Measurements from ENCODE around the gene ALKBH5. TPM values are rescaled to one million over a fixed set of nuclear protein-coding genes. Genes with fewer than 3 reads are reported as not detected.

The ALKBH5 gene
- total RNA-seq, result 100 to 1,000 TPM in 1 of 2 donors, 10 to 100 TPM in 1; 94.8 to 130 TPM

DNA sequence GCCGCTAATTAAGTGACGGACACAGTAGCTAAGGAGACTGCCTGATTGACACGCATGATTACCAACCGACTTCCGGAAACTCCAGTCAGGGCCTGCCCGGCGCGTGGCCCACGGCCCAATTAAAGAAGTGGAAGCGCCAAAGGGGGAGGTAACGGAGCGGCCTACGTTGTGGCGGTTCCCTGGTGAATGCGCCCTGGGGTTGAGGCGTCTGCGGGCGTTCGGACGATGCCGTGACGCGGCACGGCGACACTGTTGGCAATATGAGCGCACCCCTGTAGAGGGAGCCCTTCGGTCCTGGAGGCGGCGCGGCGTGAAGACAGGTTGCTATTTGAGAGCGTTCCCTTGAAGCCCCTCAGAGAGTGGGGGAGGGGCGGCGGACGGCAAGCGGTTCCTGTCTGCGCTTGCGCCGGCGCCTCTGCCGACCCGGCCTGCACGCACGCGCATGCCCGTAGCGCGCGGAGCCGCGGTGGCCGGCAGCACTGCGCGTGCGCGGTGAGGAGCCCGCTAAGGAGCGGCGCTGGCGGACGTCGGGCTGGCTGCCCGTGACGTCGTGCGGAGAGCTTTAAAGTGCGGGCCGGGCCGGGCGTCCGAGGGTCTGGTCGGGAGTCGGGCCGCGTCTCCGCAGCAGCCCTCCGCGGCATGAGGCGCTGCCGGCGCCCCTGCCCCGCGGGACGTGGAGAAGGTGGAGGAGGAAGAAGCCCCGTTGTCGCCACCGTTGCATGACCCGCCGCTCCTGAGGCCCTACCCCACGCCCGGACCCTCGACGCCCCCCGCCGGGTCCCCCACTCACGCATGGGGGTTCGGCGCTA, at the start of gene ALKBH5:
Gene ALKBH5, plus strand, starts transcription at position 495 of the 809 bp plus-strand sequence. CDS start 416 bp downstream, outside the sequence.
- peaks cover 37% of the 10 kb centered on the region for H3K4me1 ChIP-seq
- DNase-seq, result peak; percentile 99
- H3K9me3 ChIP-seq, result no peaks in the 10 kb centered on the region
- no peaks in the 10 kb centered on the region for H3K36me3 ChIP-seq
- H3K27me3 ChIP-seq, result no peaks in the 10 kb centered on the region
- H3K9ac ChIP-seq (ENCODE audit: low read depth in 2 of 2, low read length in 2 of 2), result peak within 1 kb of the TSS; percentile 86 to 97
- TF ChIP-seq, protein P1, sequence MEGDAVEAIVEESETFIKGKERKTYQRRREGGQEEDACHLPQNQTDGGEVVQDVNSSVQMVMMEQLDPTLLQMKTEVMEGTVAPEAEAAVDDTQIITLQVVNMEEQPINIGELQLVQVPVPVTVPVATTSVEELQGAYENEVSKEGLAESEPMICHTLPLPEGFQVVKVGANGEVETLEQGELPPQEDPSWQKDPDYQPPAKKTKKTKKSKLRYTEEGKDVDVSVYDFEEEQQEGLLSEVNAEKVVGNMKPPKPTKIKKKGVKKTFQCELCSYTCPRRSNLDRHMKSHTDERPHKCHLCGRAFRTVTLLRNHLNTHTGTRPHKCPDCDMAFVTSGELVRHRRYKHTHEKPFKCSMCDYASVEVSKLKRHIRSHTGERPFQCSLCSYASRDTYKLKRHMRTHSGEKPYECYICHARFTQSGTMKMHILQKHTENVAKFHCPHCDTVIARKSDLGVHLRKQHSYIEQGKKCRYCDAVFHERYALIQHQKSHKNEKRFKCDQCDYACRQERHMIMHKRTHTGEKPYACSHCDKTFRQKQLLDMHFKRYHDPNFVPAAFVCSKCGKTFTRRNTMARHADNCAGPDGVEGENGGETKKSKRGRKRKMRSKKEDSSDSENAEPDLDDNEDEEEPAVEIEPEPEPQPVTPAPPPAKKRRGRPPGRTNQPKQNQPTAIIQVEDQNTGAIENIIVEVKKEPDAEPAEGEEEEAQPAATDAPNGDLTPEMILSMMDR (IDR thresholded peaks at IDR 0.05), result peak; percentile 34
- H3K27ac ChIP-seq, result peak within 1 kb of the TSS; percentile 99
- intact Hi-C loops (cut with DNase I), result no loop called here
- peak within 1 kb of the TSS; percentile 91 for H3K4me3 ChIP-seq

DNA sequence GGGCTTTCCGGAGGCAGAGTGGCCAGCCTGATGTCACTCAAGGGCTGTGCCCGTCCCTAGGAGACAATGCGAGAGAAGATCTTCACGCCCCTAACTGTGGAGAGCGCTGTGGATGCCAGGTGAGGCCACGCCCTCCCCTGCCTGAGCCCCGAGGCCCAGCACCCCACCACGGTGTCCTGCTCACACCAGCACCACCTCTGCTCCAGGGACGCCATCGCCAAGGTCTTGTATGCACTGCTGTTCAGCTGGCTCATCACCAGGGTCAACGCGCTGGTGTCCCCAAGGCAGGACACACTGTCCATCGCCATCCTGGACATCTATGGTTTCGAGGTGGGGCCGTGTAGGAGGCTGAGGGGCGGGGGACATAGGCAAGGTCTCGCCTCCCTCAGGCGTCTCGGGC, 47.3 kb upstream of the ALKBH5 start:
- no peaks in the 10 kb centered on the region for H3K27me3 ChIP-seq
- H3K36me3 ChIP-seq, result no peaks in the 10 kb centered on the region
- TF ChIP-seq, protein P1 (IDR thresholded peaks at IDR 0.05), result no peak

DNA sequence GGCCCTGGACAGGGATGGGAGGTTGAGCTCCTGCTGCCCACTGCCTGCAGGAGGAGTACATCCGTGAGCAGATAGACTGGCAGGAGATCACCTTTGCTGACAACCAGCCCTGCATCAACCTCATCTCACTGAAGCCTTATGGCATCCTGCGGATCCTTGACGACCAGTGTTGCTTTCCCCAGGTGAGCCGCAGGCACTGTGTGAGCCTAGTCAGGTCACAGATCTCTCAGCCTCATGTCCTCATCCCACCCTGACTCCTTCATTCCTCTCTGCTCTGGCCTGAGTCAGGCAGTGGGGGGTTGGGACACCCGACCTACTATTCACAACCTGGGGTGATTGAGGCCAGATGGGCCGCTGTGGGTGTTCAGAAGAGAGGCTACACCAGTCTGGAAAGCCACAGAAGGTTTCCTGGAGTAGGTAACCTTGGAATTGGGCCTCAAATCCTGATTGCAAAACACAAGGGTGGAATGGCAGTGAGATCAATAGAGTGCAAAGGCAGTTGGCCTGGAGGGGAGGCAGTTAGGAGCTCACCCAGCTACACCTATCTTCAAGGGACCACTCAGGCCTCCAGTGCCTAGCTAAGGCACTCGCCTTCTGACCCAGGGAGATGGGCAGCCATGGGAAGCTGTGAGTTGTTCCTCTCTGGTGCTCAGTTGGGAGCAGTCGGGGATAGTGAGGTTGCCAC, 45.4 kb upstream of the ALKBH5 start:
- H3K27me3 ChIP-seq, result no peaks in the 10 kb centered on the region
- TF ChIP-seq, protein P1 (IDR thresholded peaks at IDR 0.05), result no peak
- intact Hi-C loops (cut with DNase I), result no loop called here
- H3K4me3 ChIP-seq, result no peak overlapping the region
- no peaks in the 10 kb centered on the region for H3K36me3 ChIP-seq
- no peaks in the 10 kb centered on the region for H3K9me3 ChIP-seq
- no peak overlapping the region for H3K9ac ChIP-seq (ENCODE audit: low read depth in 2 of 2, low read length in 2 of 2)
- no peaks in the 10 kb centered on the region for H3K4me1 ChIP-seq
- DNase-seq, result no peak
- H3K27ac ChIP-seq, result no peak overlapping the region

More for the DNA sequence above, 47.3 kb upstream of the ALKBH5 start:
- Histone ChIP-seq H3K9me3 (no peaks in the 10 kb centered on the region), H3K9ac (ENCODE audit: low read depth in 2 of 2, low read length in 2 of 2) (no peak overlapping the region), H3K27ac (no peak overlapping the region), H3K4me3 (no peak overlapping the region), H3K4me1 (no peaks in the 10 kb centered on the region)
- DNase-seq, result no peak
- intact Hi-C loops (cut with DNase I), result no loop called here

DNA sequence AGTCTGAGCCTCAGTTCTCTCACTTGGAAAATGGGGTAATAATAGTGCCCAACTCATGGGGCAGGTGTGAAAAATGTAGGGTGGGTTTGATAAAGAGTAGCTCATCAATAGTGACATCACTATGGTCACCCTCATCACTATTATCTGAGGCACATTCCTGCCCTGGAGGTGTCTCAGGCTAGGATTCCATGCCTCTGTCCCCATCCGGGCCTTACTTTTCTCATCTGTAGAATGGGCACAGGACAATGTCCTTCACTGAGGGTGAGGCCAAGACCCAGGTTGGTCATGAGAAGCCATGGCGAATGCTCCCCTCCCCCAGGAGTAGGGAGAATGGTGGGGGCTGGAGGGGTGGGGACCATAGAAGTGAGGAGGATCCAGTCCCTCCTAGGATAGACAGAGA, 44.5 kb upstream of the ALKBH5 start:
- Histone ChIP-seq H3K36me3 (no peaks in the 10 kb centered on the region), H3K9me3 (no peaks in the 10 kb centered on the region), H3K4me3 (no peak overlapping the region), H3K4me1 (no peaks in the 10 kb centered on the region), H3K9ac (ENCODE audit: low read depth in 2 of 2, low read length in 2 of 2) (no peak overlapping the region), H3K27me3 (no peaks in the 10 kb centered on the region), H3K27ac (no peak overlapping the region)
- intact Hi-C loops (cut with DNase I), result no loop called here
- DNase-seq, result no peak
- TF ChIP-seq, protein P1 (IDR thresholded peaks at IDR 0.05), result no peak

DNA sequence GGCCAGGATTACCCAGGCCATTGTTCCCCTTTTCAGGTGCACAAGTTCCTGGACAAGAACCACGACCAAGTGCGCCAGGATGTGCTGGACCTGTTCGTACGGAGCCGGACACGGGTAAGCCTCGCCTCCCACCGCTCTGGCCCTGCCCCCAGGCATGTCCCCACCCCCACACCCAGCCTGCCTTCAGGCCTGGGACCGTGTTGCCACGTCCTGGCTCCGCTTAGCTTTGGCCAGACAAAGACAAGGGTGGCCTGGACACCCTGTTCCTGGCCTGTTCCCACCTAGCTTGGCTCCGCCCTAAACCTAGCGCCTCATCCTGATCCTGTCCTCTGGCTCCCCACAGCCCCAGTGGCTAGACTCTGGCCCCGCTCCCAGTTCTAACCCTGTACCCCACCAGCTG, 44.1 kb upstream of the ALKBH5 start:
- no peaks in the 10 kb centered on the region for H3K9me3 ChIP-seq
- H3K36me3 ChIP-seq, result no peaks in the 10 kb centered on the region
- no peaks in the 10 kb centered on the region for H3K27me3 ChIP-seq
- H3K4me3 ChIP-seq, result no peak overlapping the region
- no peak for DNase-seq
- H3K27ac ChIP-seq, result no peak overlapping the region
- no peaks in the 10 kb centered on the region for H3K4me1 ChIP-seq
- intact Hi-C loops (cut with DNase I), result no loop called here
- no peak overlapping the region for H3K9ac ChIP-seq (ENCODE audit: low read depth in 2 of 2, low read length in 2 of 2)
- TF ChIP-seq, protein P1 (IDR thresholded peaks at IDR 0.05), result no peak

Measured in colonic mucosa (tissue), 4 donors.